ENCODE data around the gene CAPN12.
"Not testable (repeated sequence)": the region's sequence is repeated elsewhere in the genome, so short reads cannot be mapped to it uniquely, and the experiment has no call there.

CAPN12 gene

GRCh38 chr19:38744298-38744681, at the start of gene CAPN12:
CAPN12 (minus strand) TSS chr19:38744474; CDS start chr19:38744165, 309 bp downstream.
- DNase-seq = no peak

GRCh38 chr19:38793671-38794070, 49.4 kb upstream of the CAPN12 start:
- no peak for DNase-seq

- DNase-seq = no peak
Observed at GRCh38 chr19:38793177-38793576, 48.9 kb upstream of the CAPN12 start.

- no peak for DNase-seq
Observed at GRCh38 chr19:38792250-38793111, 48.2 kb upstream of the CAPN12 start.

- not testable (repeated sequence) for DNase-seq
Observed at GRCh38 chr19:38791451-38792064, 47.3 kb upstream of the CAPN12 start.

- DNase-seq = not testable (repeated sequence)
Observed at GRCh38 chr19:38790507-38791403, 46.5 kb upstream of the CAPN12 start.

- no peak for DNase-seq
Observed at GRCh38 chr19:38788478-38789243, 44.4 kb upstream of the CAPN12 start, which contains the start of gene LGALS7B. LGALS7B (plus strand) TSS chr19:38789200; CDS start chr19:38789227, 27 bp downstream.

- no peak for DNase-seq
Observed at GRCh38 chr19:38786572-38787265, 42.4 kb upstream of the CAPN12 start.

- not testable (repeated sequence) for DNase-seq
Observed at GRCh38 chr19:38786061-38786460, 41.8 kb upstream of the CAPN12 start.

GRCh38 chr19:38785187-38785699, 41.0 kb upstream of the CAPN12 start:
- DNase-seq = no peak

- DNase-seq = no peak
Observed at GRCh38 chr19:38784224-38784623, 40.0 kb upstream of the CAPN12 start.

GRCh38 chr19:38782212-38782611, 37.9 kb upstream of the CAPN12 start:
- DNase-seq = not testable (repeated sequence)

GRCh38 chr19:38781058-38781457, 36.8 kb upstream of the CAPN12 start:
- DNase-seq = no peak

- DNase-seq = no peak
Observed at GRCh38 chr19:38780443-38780842, 36.2 kb upstream of the CAPN12 start.

GRCh38 chr19:38778733-38779132, 34.5 kb upstream of the CAPN12 start:
- DNase-seq = no peak

- no peak for DNase-seq
Observed at GRCh38 chr19:38774181-38774950, 30.1 kb upstream of the CAPN12 start.

GRCh38 chr19:38773469-38774177, 29.3 kb upstream of the CAPN12 start, which contains the start of gene LGALS7:
LGALS7 (minus strand) TSS chr19:38773517; CDS start chr19:38773492, 25 bp downstream.
- DNase-seq = no peak

- DNase-seq = not testable (repeated sequence)
Observed at GRCh38 chr19:38771569-38771968, 27.3 kb upstream of the CAPN12 start.

GRCh38 chr19:38770949-38771275, 26.6 kb upstream of the CAPN12 start:
- not testable (repeated sequence) for DNase-seq
